Fibroblast of lung (primary cell): Measurements from ENCODE around the gene UCN2.

Experiments
- EZH2 ChIP-seq: IDR thresholded peaks from 2 replicates; pipeline ENCODE4 v1.5.1; 2012; ENCODE audit warnings: low read length, control low read depth, mild to moderate bottlenecking; ENCODE audit errors: missing control alignments
- TF ChIP-seq, protein P1 (sequence below), 2 donors: IDR thresholded peaks in 1 of 2; conservative IDR thresholded peaks in 1 of 2; 1 replicate in 1 of 2; 2 replicates in 1 of 2; pipeline ENCODE4 v1.5.1; 2011 to 2012; ENCODE audit warnings: low read length in 2 of 2, control low read depth in 1 of 2, inconsistent platforms in 1 of 2, low read depth in 1 of 2, mild to moderate bottlenecking in 1 of 2

DNA sequence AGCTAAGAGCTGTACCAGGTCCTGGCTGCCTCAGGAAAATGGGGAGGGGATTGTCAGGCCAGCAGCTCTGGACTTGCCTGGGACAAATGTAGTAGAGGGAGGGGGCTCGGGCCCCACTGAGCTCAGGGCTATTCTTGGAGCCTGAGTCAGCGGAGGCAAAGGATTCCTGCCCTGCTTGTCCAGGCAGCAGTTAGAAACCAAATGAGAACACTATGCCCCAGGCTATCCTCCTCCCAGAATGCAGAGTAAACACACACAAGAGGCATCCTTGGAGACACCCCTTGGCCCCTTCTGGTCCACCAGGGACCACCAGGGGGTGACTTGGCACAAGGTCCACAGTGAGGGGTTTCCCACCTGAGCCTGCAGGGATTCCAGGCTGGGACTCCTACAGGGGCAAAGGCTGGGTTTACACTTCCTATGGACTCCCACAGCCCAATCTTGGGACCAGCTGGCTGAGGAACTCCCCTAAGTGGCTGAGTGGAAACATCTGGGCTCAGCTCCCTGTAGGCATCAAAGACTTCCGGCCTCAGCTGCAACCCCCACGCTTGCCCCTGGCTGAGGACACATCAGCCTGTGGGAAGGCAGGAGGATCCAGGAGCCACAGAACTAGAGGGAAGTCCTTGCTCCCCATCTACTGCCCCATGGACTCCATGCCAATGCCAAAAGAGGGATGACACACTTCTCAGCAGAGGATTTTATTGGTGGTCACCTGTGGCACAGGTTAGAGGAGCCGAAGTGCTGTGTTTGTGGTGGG lies 34.9 kb upstream of the UCN2 start:
- TF ChIP-seq, protein P1, sequence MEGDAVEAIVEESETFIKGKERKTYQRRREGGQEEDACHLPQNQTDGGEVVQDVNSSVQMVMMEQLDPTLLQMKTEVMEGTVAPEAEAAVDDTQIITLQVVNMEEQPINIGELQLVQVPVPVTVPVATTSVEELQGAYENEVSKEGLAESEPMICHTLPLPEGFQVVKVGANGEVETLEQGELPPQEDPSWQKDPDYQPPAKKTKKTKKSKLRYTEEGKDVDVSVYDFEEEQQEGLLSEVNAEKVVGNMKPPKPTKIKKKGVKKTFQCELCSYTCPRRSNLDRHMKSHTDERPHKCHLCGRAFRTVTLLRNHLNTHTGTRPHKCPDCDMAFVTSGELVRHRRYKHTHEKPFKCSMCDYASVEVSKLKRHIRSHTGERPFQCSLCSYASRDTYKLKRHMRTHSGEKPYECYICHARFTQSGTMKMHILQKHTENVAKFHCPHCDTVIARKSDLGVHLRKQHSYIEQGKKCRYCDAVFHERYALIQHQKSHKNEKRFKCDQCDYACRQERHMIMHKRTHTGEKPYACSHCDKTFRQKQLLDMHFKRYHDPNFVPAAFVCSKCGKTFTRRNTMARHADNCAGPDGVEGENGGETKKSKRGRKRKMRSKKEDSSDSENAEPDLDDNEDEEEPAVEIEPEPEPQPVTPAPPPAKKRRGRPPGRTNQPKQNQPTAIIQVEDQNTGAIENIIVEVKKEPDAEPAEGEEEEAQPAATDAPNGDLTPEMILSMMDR (conservative IDR thresholded peaks at IDR 0.05 in 1 of 2, IDR thresholded peaks at IDR 0.05 in 1 of 2; ENCODE audit: low read depth in 1 of 2, low read length in 2 of 2), result no peak
- TF ChIP-seq EZH2, result no peak
